K562 (cell line): ENCODE measurements around the gene CCDC148. TPM values are rescaled to one million over a fixed set of nuclear protein-coding genes. Genes with fewer than 3 reads are reported as not detected.

Experiments used
- ATAC-seq: fragments of 200-7000 bp; cut with Tn5 transposase; 3 replicates; pipeline ENCODE4 v1.9.1; 2020; ENCODE audit warnings: moderate library complexity
- BruUV-seq: library from RNA; stranded (reverse); fragments of 400-500 nt; replicated peaks from 2 replicates; lab custom pipeline; 2021; lab: Mats Ljungman, UMichigan
- CTCF ChIA-PET: fragments of 300-600 bp; formaldehyde crosslinking; extraction: SDS; loops from one replicate; lab custom pipeline; 2021; ENCODE audit warnings: low intra/inter-chr PET ratio; lab: Yijun Ruan, JAX
- POLR2A ChIA-PET: fragments of 300-600, 350-650 bp; sonication (Branson Sonifier 250); formaldehyde crosslinking; extraction: SDS; loops from one replicate; lab custom pipeline; 2021; ENCODE audit warnings: antibody characterized with exemption, inconsistent platforms; lab: Yijun Ruan, JAX
- DNase-seq, 4 experiments: peaks; one replicate each; pipeline versions ENCODE4 v3.0.0 to v3.0.0-alpha.2; 2011 to 2018; ENCODE audit warnings: low spot score in 3 of 4, mixed read lengths in 3 of 4; ENCODE audit errors: extremely low read depth in 1 of 4
- FAIRE-seq: peaks from 2 replicates; lab custom pipeline; 2011; peaks lifted over from hg19 to GRCh38; lab: Jason Lieb, UNC
- H2AFZ ChIP-seq: 2 replicates; pipeline ENCODE4 v1.6.0; 2011; ENCODE audit warnings: low read depth, low read length, control low read depth, inconsistent platforms
- H3K27ac ChIP-seq: fragments of 200-600 bp; 3 replicates; pipeline ENCODE4 v1.8.0; 2011; ENCODE audit warnings: low read depth, mild to moderate bottlenecking, control low read depth, inconsistent platforms, low read length, moderate library complexity, mixed read lengths; ENCODE audit errors: extremely low read depth
- H3K27me3 ChIP-seq, 2 experiments: fragments of 300-600 bp in 1 of 2; 2 replicates in 1 of 2; 3 replicates in 1 of 2; pipeline versions ENCODE4 v1.6.0 to v1.8.0; 2011; ENCODE audit warnings: inconsistent platforms in 2 of 2, low read length in 2 of 2, mild to moderate bottlenecking in 1 of 2, mixed read lengths in 1 of 2, moderate library complexity in 1 of 2; ENCODE audit not compliant: control insufficient read depth in 2 of 2, insufficient read depth in 2 of 2
- H3K36me3 ChIP-seq: fragments of 300-600 bp; 3 replicates; pipeline ENCODE4 v1.8.0; 2011; ENCODE audit warnings: mild to moderate bottlenecking, low read length, inconsistent platforms; ENCODE audit not compliant: control insufficient read depth, insufficient read depth
- H3K4me1 ChIP-seq, 2 experiments: fragments of 200-600 bp in 1 of 2; replicated peaks in 1 of 2; 2 replicates in 1 of 2; 3 replicates in 1 of 2; pipeline versions ENCODE4 v1.5.1 to v1.8.0; 2011; ENCODE audit warnings: inconsistent platforms in 2 of 2, low read length in 2 of 2, mild to moderate bottlenecking in 1 of 2, mixed read lengths in 1 of 2, moderate library complexity in 1 of 2; ENCODE audit not compliant: control insufficient read depth in 2 of 2, insufficient read depth in 2 of 2
- H3K4me2 ChIP-seq: 2 replicates; pipeline ENCODE4 v1.6.1; 2011; ENCODE audit warnings: low read length, control low read depth, inconsistent platforms, mixed read lengths; ENCODE audit not compliant: insufficient read depth
- H3K4me3 ChIP-seq: fragments of 200-600 bp; sonication (generic), shearing (Covaris generic); 2 replicates; pipeline ENCODE4 v1.5.1; 2016; ENCODE audit warnings: control low read depth, inconsistent platforms
- H3K79me2 ChIP-seq: fragments of 200-600 bp; 3 replicates; pipeline ENCODE4 v1.8.0; 2011; ENCODE audit warnings: low read length, inconsistent platforms; ENCODE audit not compliant: control insufficient read depth, insufficient read depth
- H3K9ac ChIP-seq, 2 experiments: 2 replicates each; pipeline versions ENCODE4 v1.6.0 to v1.6.1; 2011; ENCODE audit warnings: low read depth in 2 of 2, low read length in 2 of 2, control low read depth in 1 of 2, inconsistent platforms in 1 of 2, mild to moderate bottlenecking in 1 of 2, mixed read lengths in 1 of 2; ENCODE audit not compliant: insufficient read depth in 1 of 2
- H3K9me1 ChIP-seq: one replicate; pipeline ENCODE4 v1.6.0; 2011; ENCODE audit warnings: inconsistent platforms, mild to moderate bottlenecking, low read length, moderate library complexity; ENCODE audit not compliant: control insufficient read depth, insufficient read depth
- H3K9me3 ChIP-seq: replicated peaks from 2 replicates; pipeline ENCODE4 v1.5.1; 2011; ENCODE audit warnings: low read depth, low read length, inconsistent platforms; ENCODE audit not compliant: control insufficient read depth, insufficient read depth
- H4K20me1 ChIP-seq: replicated peaks from 2 replicates; pipeline ENCODE4 v1.6.1; 2011; ENCODE audit warnings: low read length, inconsistent platforms, mixed read lengths; ENCODE audit not compliant: control insufficient read depth, insufficient read depth
- EHMT2 ChIP-seq: fragments of 450-650 bp; IDR thresholded peaks from 2 replicates; pipeline ENCODE4 v1.6.1; 2018; ENCODE audit warnings: antibody characterized with exemption
- GTF2F1 ChIP-seq: IDR thresholded peaks from 2 replicates; pipeline ENCODE4 v1.6.1; 2011; ENCODE audit warnings: low read depth, low read length, improper control_type of control experiment
- MIER1 ChIP-seq: fragments of 450-650 bp; IDR thresholded peaks from 2 replicates; pipeline ENCODE4 v1.6.1; 2016; ENCODE audit warnings: antibody characterized with exemption, mild to moderate bottlenecking, low read depth
- MLLT1 ChIP-seq, 2 experiments: fragments of 450-650 bp; IDR thresholded peaks; 2 replicates each; pipeline ENCODE4 v1.6.1; 2016
- RBM14 ChIP-seq: fragments of 200-400 bp; formaldehyde crosslinking; IDR thresholded peaks from 2 replicates; pipeline ENCODE4 v1.6.1; 2018; ENCODE audit warnings: low read depth, mild to moderate bottlenecking, low read length, moderate library complexity, borderline replicate concordance; ENCODE audit not compliant: insufficient read depth
- TBL1XR1 ChIP-seq, 2 experiments: IDR thresholded peaks; 2 replicates each; pipeline ENCODE4 v1.6.1; 2012; ENCODE audit warnings: improper control_type of control experiment in 2 of 2, low read length in 2 of 2, mild to moderate bottlenecking in 1 of 2
- ZNF449 ChIP-seq: fragments of 250-450 bp; sonication (Bioruptor Pico); IDR thresholded peaks from 2 replicates; pipeline ENCODE4 v1.8.0; 2022; ENCODE audit warnings: moderate library complexity, mild to moderate bottlenecking, inconsistent platforms
- WGBS: fragments of 100-300 bp; shearing (Covaris generic); methylation state at CpG from one replicate; pipeline ENCODE4 v1.1.6; 2016; ENCODE audit warnings: low coverage, mixed read lengths; ENCODE audit not compliant: insufficient coverage; ENCODE audit errors: missing lambda C conversion rate; 5-methylcytosine and 5-hydroxymethylcytosine counted together
- in situ Hi-C: fragments of 300-500 bp; cut with MboI; formaldehyde crosslinking; loops from 4 replicates; pipeline ENCODE4 v1.15.0; 2018; ENCODE audit warnings: inconsistent platforms, mixed read lengths
- intact Hi-C: fragments of 100-400 bp; cut with micrococcal nuclease; formaldehyde crosslinking; loops from 2 replicates; pipeline ENCODE4 v1.14.2; 2022
- polyA plus RNA-seq, 8 experiments: library from polyadenylated mRNA; depleted of rRNA in 4 of 8; stranded (reverse) in 5 of 8; unstranded in 3 of 8; fragments of >200 nt; fragmentation: Nextera tagmentation in 2 of 8; fragmentation: Illumina TruSeq in 1 of 8; extraction: Ambion mirVana in 2 of 8; extraction: Trizol in 1 of 8; gene quantifications; 2 replicates each; pipeline versions ENCODE4 v1.2.1 to v1.2.3, GENCODE V29; 2011 to 2014; ENCODE audit warnings: inconsistent platforms in 1 of 8, missing spikeins in 1 of 8
- total RNA-seq, 7 experiments: library from RNA; depleted of rRNA in 6 of 7; stranded (reverse); fragments of >200 nt in 6 of 7; fragmentation: Illumina TruSeq in 2 of 7; extraction: Trizol in 2 of 7; gene quantifications; 2 replicates each; pipeline versions ENCODE4 v1.2.1 to v1.2.3, GENCODE V29; 2011 to 2021; ENCODE audit warnings: low replicate concordance in 1 of 7

Gene CCDC148
- total and polyA plus RNA-seq, 9 of the 15 experiments (the other 6 are each of a cell fraction or from before 2014, with no cell fraction given): 0.10 to 1.4 (median 0.65) TPM

- no peak overlapping the region for H2AFZ ChIP-seq
- H3K4me1 ChIP-seq: no peaks in the 10 kb centered on the region
- H3K4me3 ChIP-seq: no peak overlapping the region
- TF ChIP-seq GTF2F1 (no peak), RBM14 (no peak), ZNF449 (no peak)
- H3K79me2 ChIP-seq: no peaks in the 10 kb centered on the region
- intact Hi-C loops (no loop called here), in situ Hi-C loops (no loop called here)
- no peaks in the 10 kb centered on the region for H3K9me3 ChIP-seq
- H3K9me1 ChIP-seq: no peaks in the 10 kb centered on the region
- CTCF ChIA-PET: no interaction called here
- ATAC-seq (no peak), FAIRE-seq (no peak), DNase-seq (no peak)
- no TSS peak for BruUV-seq
- H3K4me2 ChIP-seq: no peak overlapping the region
- no peaks in the 10 kb centered on the region; a peak in 1 of 5 replicates for H3K27me3 ChIP-seq
- no peak overlapping the region for H3K9ac ChIP-seq
- no peaks in the 10 kb centered on the region for H3K36me3 ChIP-seq
- H3K27ac ChIP-seq: no peak overlapping the region
- POLR2A ChIA-PET: no interaction called here
- no peaks in the 10 kb centered on the region for H4K20me1 ChIP-seq
Measured at GRCh38 chr2:158189526-158189925, 267.0 kb downstream of the CCDC148 start.

GRCh38 chr2:158187908-158188307 is 268.6 kb downstream of the CCDC148 start:
- no peak overlapping the region for H3K4me3 ChIP-seq
- H3K9ac ChIP-seq: no peak overlapping the region
- no TSS peak for BruUV-seq
- no peak overlapping the region for H3K4me2 ChIP-seq
- no peaks in the 10 kb centered on the region for H3K4me1 ChIP-seq
- POLR2A ChIA-PET: interaction anchor here (0.7 kb wide), 1 partner anchor 25 kb away, joined by 3 read pairs; no protein-coding TSS in a partner anchor
- H2AFZ ChIP-seq: no peak overlapping the region
- H3K36me3 ChIP-seq: no peaks in the 10 kb centered on the region
- intact Hi-C loops (no loop called here), in situ Hi-C loops (no loop called here)
- CTCF ChIA-PET: no interaction called here
- ATAC-seq (no peak), FAIRE-seq (no peak), DNase-seq (no peak)
- no peaks in the 10 kb centered on the region for H3K9me3 ChIP-seq
- no peaks in the 10 kb centered on the region for H3K9me1 ChIP-seq
- WGBS: 6% methylated on average over 1 of the region's 1 CpG
- no peaks in the 10 kb centered on the region; a peak in 1 of 5 replicates for H3K27me3 ChIP-seq
- H3K79me2 ChIP-seq: no peaks in the 10 kb centered on the region
- no peaks in the 10 kb centered on the region for H4K20me1 ChIP-seq
- no peak overlapping the region for H3K27ac ChIP-seq
- TF ChIP-seq EHMT2: peak; percentile 71
- no peak for TF ChIP-seq MLLT1 (IDR thresholded peaks at IDR 0.05)
- TF ChIP-seq TBL1XR1 (IDR thresholded peaks at IDR 0.05; ENCODE audit: low read length in 2 of 2): no peak
- peak; percentile 76 for TF ChIP-seq MIER1
